ENCODE measurements around the gene SPATA31D4.
"Not testable (repeated sequence)": the region's sequence is repeated elsewhere in the genome, so short reads cannot be mapped to it uniquely, and the experiment has no call there.

The SPATA31D4 gene

GRCh38 chr9:81928305-81928704, at the start of gene SPATA31D4:
SPATA31D4 (plus strand) TSS chr9:81928428; CDS start chr9:81928514, 86 bp downstream.
- H3K27me3 ChIP-seq (replicated peaks); DNase-seq; H3K36me3 ChIP-seq (replicated peaks); in situ Hi-C loops (cut with HindIII; ENCODE audit: low pct_ligation_motif_present, low sequenced_read_pairs); H3K4me3 ChIP-seq (ENCODE audit: low read depth, low read length); H3K27ac ChIP-seq: not testable (repeated sequence)

- Histone ChIP-seq H3K36me3 (replicated peaks) (no peaks in the 10 kb centered on the region), H3K27me3 (replicated peaks) (no peaks in the 10 kb centered on the region), H3K27ac (no peak overlapping the region), H3K4me3 (ENCODE audit: low read depth, low read length) (no peak overlapping the region)
- TF ChIP-seq CTCF (IDR thresholded peaks at IDR 0.05; ENCODE audit: low read depth, low read length, missing control alignments), result no peak
- in situ Hi-C loops (cut with HindIII; ENCODE audit: low pct_ligation_motif_present, low sequenced_read_pairs), result no loop called here
- DNase-seq, result no peak
Observed at GRCh38 chr9:81878530-81878929, 49.7 kb upstream of the SPATA31D4 start.

- Histone ChIP-seq H3K27ac (no peak overlapping the region), H3K4me3 (ENCODE audit: low read depth, low read length) (no peak overlapping the region), H3K27me3 (replicated peaks) (no peaks in the 10 kb centered on the region), H3K36me3 (replicated peaks) (no peaks in the 10 kb centered on the region)
- in situ Hi-C loops (cut with HindIII; ENCODE audit: low pct_ligation_motif_present, low sequenced_read_pairs), result no loop called here
- TF ChIP-seq CTCF (IDR thresholded peaks at IDR 0.05; ENCODE audit: low read depth, low read length, missing control alignments), result no peak
- no peak for DNase-seq
Observed at GRCh38 chr9:81879501-81879916, 48.7 kb upstream of the SPATA31D4 start.

- no peaks in the 10 kb centered on the region for H3K36me3 ChIP-seq (replicated peaks)
- no peak for DNase-seq
- in situ Hi-C loops (cut with HindIII; ENCODE audit: low pct_ligation_motif_present, low sequenced_read_pairs), result no loop called here
- H3K4me3 ChIP-seq (ENCODE audit: low read depth, low read length), result no peak overlapping the region
- no peak for TF ChIP-seq CTCF (IDR thresholded peaks at IDR 0.05; ENCODE audit: low read depth, low read length, missing control alignments)
- no peaks in the 10 kb centered on the region for H3K27me3 ChIP-seq (replicated peaks)
- H3K27ac ChIP-seq, result no peak overlapping the region
Observed at GRCh38 chr9:81885602-81886001, 42.6 kb upstream of the SPATA31D4 start.

GRCh38 chr9:81886665-81887064, 41.6 kb upstream of the SPATA31D4 start:
- TF ChIP-seq CTCF (IDR thresholded peaks at IDR 0.05; ENCODE audit: low read depth, low read length, missing control alignments), result no peak
- H3K36me3 ChIP-seq (replicated peaks), result no peaks in the 10 kb centered on the region

GRCh38 chr9:81890104-81890503, 38.1 kb upstream of the SPATA31D4 start:
- Histone ChIP-seq H3K27ac (no peak overlapping the region), H3K36me3 (replicated peaks) (no peaks in the 10 kb centered on the region), H3K4me3 (ENCODE audit: low read depth, low read length) (no peak overlapping the region), H3K27me3 (replicated peaks) (no peaks in the 10 kb centered on the region)
- in situ Hi-C loops (cut with HindIII; ENCODE audit: low pct_ligation_motif_present, low sequenced_read_pairs), result no loop called here
- no peak for DNase-seq
- no peak for TF ChIP-seq CTCF (IDR thresholded peaks at IDR 0.05; ENCODE audit: low read depth, low read length, missing control alignments)

More at GRCh38 chr9:81886665-81887064, 41.6 kb upstream of the SPATA31D4 start:
- Histone ChIP-seq H3K27ac (no peak overlapping the region), H3K4me3 (ENCODE audit: low read depth, low read length) (no peak overlapping the region), H3K27me3 (replicated peaks) (no peaks in the 10 kb centered on the region)
- DNase-seq, result no peak
- in situ Hi-C loops (cut with HindIII; ENCODE audit: low pct_ligation_motif_present, low sequenced_read_pairs), result no loop called here

All from brain microvascular endothelial cell (primary cell).